Naive thymus-derived CD4-positive, alpha-beta T cell (primary cell): ENCODE measurements around the gene SRRM3. TPM values are rescaled to one million over a fixed set of nuclear protein-coding genes. Genes with fewer than 3 reads are reported as not detected.

Experiments
- ATAC-seq: fragments of 150-1000 bp; cut with Tn5 transposase; 2 replicates; pipeline ENCODE4 v1.10.0; 2021; ENCODE audit warnings: mild to moderate bottlenecking, moderate library complexity
- CTCF ChIA-PET: fragments of 350-600 bp; sonication (Branson Sonifier 250); formaldehyde crosslinking; loops from one replicate; lab custom pipeline; 2021; ENCODE audit warnings: antibody characterized with exemption; lab: Charles Lee
- POLR2A ChIA-PET: fragments of 350-600 bp; sonication (Branson Sonifier 250); formaldehyde crosslinking; loops from one replicate; lab custom pipeline; 2021; ENCODE audit warnings: antibody characterized with exemption, inconsistent platforms; lab: Charles Lee
- DNase-seq, 9 donors: peaks; one replicate each; pipeline versions ENCODE4 v3.0.0 to v3.0.0-alpha.2; 2020 to 2022; ENCODE audit warnings: mixed read lengths in 1 of 9
- H3K27ac ChIP-seq: one replicate; pipeline ENCODE4 v1.7.0; 2013; ENCODE audit warnings: mild to moderate bottlenecking, low read depth, low read length, moderate library complexity
- H3K27me3 ChIP-seq, 2 donors: one replicate each; pipeline ENCODE4 v1.7.0; 2013; ENCODE audit warnings: low read length in 2 of 2, mild to moderate bottlenecking in 2 of 2, moderate library complexity in 2 of 2; ENCODE audit not compliant: control insufficient read depth in 2 of 2, insufficient read depth in 2 of 2
- H3K36me3 ChIP-seq, 3 experiments: 1 replicate in 2 of 3; 2 replicates in 1 of 3; pipeline ENCODE4 v1.7.0; 2013; ENCODE audit warnings: low read length in 3 of 3, mild to moderate bottlenecking in 3 of 3, moderate library complexity in 1 of 3; ENCODE audit not compliant: insufficient read depth in 3 of 3, control insufficient read depth in 2 of 3
- H3K4me1 ChIP-seq, 2 donors: one replicate each; pipeline ENCODE4 v1.7.0; 2013; ENCODE audit warnings: low read length in 2 of 2, mild to moderate bottlenecking in 2 of 2, moderate library complexity in 1 of 2; ENCODE audit not compliant: control insufficient read depth in 2 of 2, insufficient read depth in 2 of 2
- H3K4me3 ChIP-seq: 2 replicates; pipeline ENCODE4 v1.7.0; 2013; ENCODE audit warnings: mild to moderate bottlenecking, low read length
- H3K9me3 ChIP-seq, 3 experiments: 1 replicate in 2 of 3; 2 replicates in 1 of 3; pipeline ENCODE4 v1.7.0; 2013; ENCODE audit warnings: low read length in 3 of 3; ENCODE audit not compliant: control insufficient read depth in 2 of 3
- H3K27ac Mint-ChIP-seq, 9 donors: one replicate each; pipeline ENCODE4 v1.8.0; 2020 to 2022; ENCODE audit warnings: mixed read lengths in 9 of 9, mild to moderate bottlenecking in 8 of 9, moderate library complexity in 5 of 9, inconsistent platforms in 2 of 9
- H3K27me3 Mint-ChIP-seq, 5 donors: one replicate each; pipeline ENCODE4 v1.8.0; 2021 to 2022; ENCODE audit warnings: mixed read lengths in 5 of 5, mild to moderate bottlenecking in 1 of 5
- H3K36me3 Mint-ChIP-seq, 5 donors: one replicate each; pipeline ENCODE4 v1.8.0; 2020 to 2022; ENCODE audit warnings: mixed read lengths in 5 of 5, mild to moderate bottlenecking in 3 of 5, inconsistent platforms in 1 of 5
- H3K4me1 Mint-ChIP-seq, 7 donors: one replicate each; pipeline ENCODE4 v1.8.0; 2020 to 2022; ENCODE audit warnings: mixed read lengths in 7 of 7, mild to moderate bottlenecking in 3 of 7, inconsistent platforms in 1 of 7
- H3K4me3 Mint-ChIP-seq, 10 donors: one replicate each; pipeline ENCODE4 v1.8.0; 2020 to 2022; ENCODE audit warnings: mild to moderate bottlenecking in 10 of 10, mixed read lengths in 10 of 10, moderate library complexity in 6 of 10, inconsistent platforms in 2 of 10
- H3K9me3 Mint-ChIP-seq, 11 donors: one replicate each; pipeline ENCODE4 v1.8.0; 2020 to 2022; ENCODE audit warnings: mixed read lengths in 11 of 11, mild to moderate bottlenecking in 4 of 11, inconsistent platforms in 1 of 11, moderate library complexity in 1 of 11
- intact Hi-C, 2 donors: fragments of 100-400 bp; cut with micrococcal nuclease; formaldehyde crosslinking; loops; one replicate each; pipeline ENCODE4 v1.15.1; 2023
- polyA plus RNA-seq, 2 donors: library from polyadenylated mRNA; unstranded; fragments of 300-500 nt; fragmentation: Illumina TruSeq; gene quantifications; one replicate each; pipeline ENCODE4 v1.2.3, GENCODE V29; 2021
- total RNA-seq, 6 experiments: library from RNA in 5 of 6; stranded (reverse) in 5 of 6; gene quantifications; 1 replicate in 5 of 6; 2 replicates in 1 of 6; pipeline ENCODE4 v1.2.3 and lab custom pipeline; 2021 to 2026

The SRRM3 gene
- total and polyA plus RNA-seq, 7 experiments from 2014 or later: not detected

GRCh38 chr7:76281006-76281705 is 79.5 kb downstream of the SRRM3 start:
- intact Hi-C loops: loop anchor here in 1 of 2 donors (5.0 kb wide), 1 partner anchor 36 kb away; no protein-coding TSS in a partner anchor
- POLR2A ChIA-PET: no interaction called here

GRCh38 chr7:76281706-76282343 is 80.1 kb downstream of the SRRM3 start:
- Histone ChIP-seq H3K4me3 (peak overlapping the region; percentile 10), H3K4me1 (peaks cover 6 to 10% of the 10 kb centered on the region in 2 donors), H3K36me3 (no peaks in the 10 kb centered on the region), H3K9me3 (no peaks in the 10 kb centered on the region), H3K27ac (no peak overlapping the region), H3K27me3 (peaks cover 4 to 6% of the 10 kb centered on the region in 2 donors)
- intact Hi-C loops: loop anchor here in 1 of 2 donors (5.0 kb wide), 1 partner anchor 35 kb away; no protein-coding TSS in a partner anchor
- ChIA-PET POLR2A (no interaction called here), CTCF (interaction anchor here (1.2 to 1.3 kb wide), 2 partner anchors 9 to 32 kb away, joined by 4 to 5 read pairs; no protein-coding TSS in a partner anchor)
- Mint-ChIP-seq H3K9me3 (no peaks in the 10 kb centered on the region), H3K27ac (peak overlapping the region in 1 of 9 donors; percentile 68), H3K4me3 (peak overlapping the region; percentile 68 to 88 (median 82)), H3K36me3 (peaks cover 0 to 6% (median 3%) of the 10 kb centered on the region in 5 donors), H3K4me1 (peaks cover 6 to 16% (median 14%) of the 10 kb centered on the region in 7 donors), H3K27me3 (peaks cover 29 to 60% (median 35%) of the 10 kb centered on the region in 5 donors)
- ATAC-seq: no peak
- DNase-seq: no peak

More at GRCh38 chr7:76281006-76281705, 79.5 kb downstream of the SRRM3 start:
- Histone ChIP-seq H3K27ac (no peak overlapping the region), H3K9me3 (no peaks in the 10 kb centered on the region), H3K36me3 (no peaks in the 10 kb centered on the region), H3K4me3 (peak overlapping the region; percentile 51), H3K27me3 (peaks cover 4 to 6% of the 10 kb centered on the region in 2 donors), H3K4me1 (peaks cover 6 to 10% of the 10 kb centered on the region in 2 donors)
- peaks cover 6 to 16% (median 14%) of the 10 kb centered on the region in 7 donors for H3K4me1 Mint-ChIP-seq
- peak in 1 of 9 donors; percentile 41 for DNase-seq
- H3K4me3 Mint-ChIP-seq: peak overlapping the region; percentile 55 to 91 (median 76)
- H3K36me3 Mint-ChIP-seq: peaks cover 0 to 6% (median 3%) of the 10 kb centered on the region in 5 donors
- peak overlapping the region in 2 of 9 donors; percentile 44 to 52 for H3K27ac Mint-ChIP-seq
- no peaks in the 10 kb centered on the region for H3K9me3 Mint-ChIP-seq
- CTCF ChIA-PET: interaction anchor here (1.2 to 1.3 kb wide), 2 partner anchors 10 to 33 kb away, joined by 4 to 5 read pairs; no protein-coding TSS in a partner anchor
- ATAC-seq: peak; percentile 57
- peaks cover 29 to 61% (median 38%) of the 10 kb centered on the region in 5 donors for H3K27me3 Mint-ChIP-seq

GRCh38 chr7:76282344-76283253 is 80.9 kb downstream of the SRRM3 start:
- H3K27ac Mint-ChIP-seq: no peak overlapping the region
- ChIA-PET POLR2A (interaction anchor here (0.8 kb wide), 1 partner anchor 67 kb away, joined by 3 read pairs; no protein-coding TSS in a partner anchor), CTCF (interaction anchor here (1.2 to 1.3 kb wide), 2 partner anchors 9 to 31 kb away, joined by 4 to 5 read pairs; no protein-coding TSS in a partner anchor)
- Histone ChIP-seq H3K9me3 (no peaks in the 10 kb centered on the region), H3K27me3 (peaks cover 4 to 6% of the 10 kb centered on the region in 2 donors), H3K4me1 (peaks cover 6 to 10% of the 10 kb centered on the region in 2 donors), H3K27ac (no peak overlapping the region), H3K4me3 (peak overlapping the region; percentile 10), H3K36me3 (no peaks in the 10 kb centered on the region)
- peak in 1 of 9 donors; percentile 47 for DNase-seq
- H3K27me3 Mint-ChIP-seq: peaks cover 28 to 57% (median 30%) of the 10 kb centered on the region in 5 donors
- ATAC-seq: peak; percentile 47
- intact Hi-C loops: loop anchor here in 1 of 2 donors (5.0 kb wide), 1 partner anchor 35 kb away; no protein-coding TSS in a partner anchor
- H3K4me3 Mint-ChIP-seq: peak overlapping the region; percentile 68 to 88 (median 82)
- no peaks in the 10 kb centered on the region for H3K9me3 Mint-ChIP-seq
- peaks cover 0 to 6% (median 3%) of the 10 kb centered on the region in 5 donors for H3K36me3 Mint-ChIP-seq
- H3K4me1 Mint-ChIP-seq: peaks cover 6 to 16% (median 14%) of the 10 kb centered on the region in 7 donors

- Histone ChIP-seq H3K27me3 (peaks cover 4 to 6% of the 10 kb centered on the region in 2 donors), H3K4me1 (peaks cover 6 to 10% of the 10 kb centered on the region in 2 donors), H3K27ac (no peak overlapping the region), H3K36me3 (no peaks in the 10 kb centered on the region), H3K4me3 (no peak overlapping the region), H3K9me3 (no peaks in the 10 kb centered on the region)
- POLR2A ChIA-PET: interaction anchor here (0.8 kb wide), 1 partner anchor 66 kb away, joined by 3 read pairs; no protein-coding TSS in a partner anchor
- no peak for DNase-seq
- peaks cover 22 to 53% (median 30%) of the 10 kb centered on the region in 5 donors for H3K27me3 Mint-ChIP-seq
- no peak for ATAC-seq
- peaks cover 0 to 6% (median 3%) of the 10 kb centered on the region in 5 donors for H3K36me3 Mint-ChIP-seq
- intact Hi-C loops: loop anchor here in 1 of 2 donors (5.0 kb wide), 1 partner anchor 34 kb away; no protein-coding TSS in a partner anchor
- H3K9me3 Mint-ChIP-seq: no peaks in the 10 kb centered on the region
- CTCF ChIA-PET: no interaction called here
- H3K4me3 Mint-ChIP-seq: peak overlapping the region in 9 of 10 donors; percentile 29 to 88 (median 60)
- H3K4me1 Mint-ChIP-seq: peaks cover 6 to 16% (median 14%) of the 10 kb centered on the region in 7 donors
- H3K27ac Mint-ChIP-seq: peak overlapping the region in 1 of 9 donors; percentile 55
Observed at GRCh38 chr7:76283254-76284159, 81.8 kb downstream of the SRRM3 start.

GRCh38 chr7:76285604-76286374 is 84.1 kb downstream of the SRRM3 start:
- Histone ChIP-seq H3K27me3 (peaks cover 4 to 6% of the 10 kb centered on the region in 2 donors), H3K4me3 (no peak overlapping the region), H3K4me1 (peaks cover 6 to 10% of the 10 kb centered on the region in 2 donors), H3K27ac (no peak overlapping the region), H3K9me3 (no peaks in the 10 kb centered on the region), H3K36me3 (no peaks in the 10 kb centered on the region)
- peaks cover 0 to 5% (median 3%) of the 10 kb centered on the region in 5 donors for H3K36me3 Mint-ChIP-seq
- peaks cover 5 to 17% (median 13%) of the 10 kb centered on the region in 7 donors for H3K4me1 Mint-ChIP-seq
- no peak overlapping the region for H3K27ac Mint-ChIP-seq
- H3K4me3 Mint-ChIP-seq: no peak overlapping the region
- ATAC-seq: no peak
- no peaks in the 10 kb centered on the region for H3K9me3 Mint-ChIP-seq
- H3K27me3 Mint-ChIP-seq: peaks cover 13 to 35% (median 20%) of the 10 kb centered on the region in 5 donors
- intact Hi-C loops: no loop called here
- DNase-seq: no peak
- POLR2A ChIA-PET: interaction anchor here (1.3 kb wide), 1 partner anchor 32 kb away, joined by 4 read pairs; no protein-coding TSS in a partner anchor
- CTCF ChIA-PET: interaction anchor here (0.7 to 1.0 kb wide), 3 partner anchors 12 to 74 kb away, joined by 3 to 5 read pairs (median 3); partner anchors contain the start of gene YWHAG
